NCI-H187 treated with DMSO at 0.1 percent for 48 hours (cell line): ENCODE data around the gene ECE1.

Experiments used
- DNase-seq: peaks from one replicate; lab custom pipeline; 2025; lab: John Stamatoyannopoulos, UW

ECE1 gene

GRCh38 chr1:21289700-21290545 lies at the start of gene ECE1:
TSS of gene ECE1 (minus strand) at chr1:21290463. CDS start at chr1:21290414, 49 bp downstream.
- no peak for DNase-seq

- DNase-seq, result no peak
These were observed 49.3 kb upstream of the ECE1 start for GRCh38 chr1:21339356-21340229.

GRCh38 chr1:21338573-21339355 lies 48.5 kb upstream of the ECE1 start:
- no peak for DNase-seq

GRCh38 chr1:21337928-21338572 lies 47.8 kb upstream of the ECE1 start:
- DNase-seq, result no peak

GRCh38 chr1:21337454-21337927 lies 47.2 kb upstream of the ECE1 start:
- DNase-seq, result no peak

- no peak for DNase-seq
These were observed 46.8 kb upstream of the ECE1 start for GRCh38 chr1:21337010-21337437.

GRCh38 chr1:21335750-21336224 lies 45.5 kb upstream of the ECE1 start:
- no peak for DNase-seq

GRCh38 chr1:21335088-21335691 lies 44.9 kb upstream of the ECE1 start:
- no peak for DNase-seq

- no peak for DNase-seq
These were observed 44.2 kb upstream of the ECE1 start for GRCh38 chr1:21334214-21335087.

- DNase-seq, result no peak
These were observed 43.6 kb upstream of the ECE1 start for GRCh38 chr1:21333824-21334213.

GRCh38 chr1:21332554-21333311 lies 42.5 kb upstream of the ECE1 start:
- no peak for DNase-seq

GRCh38 chr1:21331752-21332478 lies 41.7 kb upstream of the ECE1 start:
- no peak for DNase-seq

- DNase-seq, result no peak
These were observed 40.3 kb upstream of the ECE1 start for GRCh38 chr1:21330544-21330943.

- DNase-seq, result no peak
These were observed 39.1 kb upstream of the ECE1 start for GRCh38 chr1:21329209-21329844.

- no peak for DNase-seq
These were observed 37.5 kb upstream of the ECE1 start for GRCh38 chr1:21327566-21328323.

GRCh38 chr1:21326861-21327344 lies 36.6 kb upstream of the ECE1 start:
- no peak for DNase-seq
